GM15510 (cell line): ENCODE measurements around the gene CDKL4.

Experiments
- POLR2A ChIP-seq: IDR thresholded peaks from 3 replicates; pipeline ENCODE4 v1.6.1; 2011; ENCODE audit warnings: borderline replicate concordance; ENCODE audit not compliant: insufficient read length; ENCODE audit errors: extremely low read depth

CDKL4 gene

DNA sequence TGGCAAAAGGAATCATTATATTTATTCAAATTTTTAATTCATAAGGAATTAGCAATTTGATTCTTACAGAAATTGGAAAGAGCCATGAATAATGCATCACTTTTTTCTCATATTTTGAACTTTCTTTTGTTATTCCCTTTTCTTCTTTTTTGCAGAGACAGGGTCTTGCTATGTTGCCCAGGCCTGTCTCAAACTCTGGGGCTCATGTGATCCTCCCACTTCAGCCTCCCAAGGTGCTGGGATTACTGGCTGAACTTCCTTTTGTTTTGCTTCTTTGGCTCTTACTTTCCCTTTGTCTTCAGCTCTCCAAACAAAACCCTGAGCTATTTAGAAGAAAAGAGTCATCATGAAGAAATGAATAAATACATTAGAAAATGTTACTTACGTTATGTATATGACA lies 30.8 kb downstream of the CDKL4 start:
- TF ChIP-seq POLR2A: no peak

- no peak for TF ChIP-seq POLR2A
Measured at GRCh38 chr2:39210846-39211245, 32.9 kb downstream of the CDKL4 start.

DNA sequence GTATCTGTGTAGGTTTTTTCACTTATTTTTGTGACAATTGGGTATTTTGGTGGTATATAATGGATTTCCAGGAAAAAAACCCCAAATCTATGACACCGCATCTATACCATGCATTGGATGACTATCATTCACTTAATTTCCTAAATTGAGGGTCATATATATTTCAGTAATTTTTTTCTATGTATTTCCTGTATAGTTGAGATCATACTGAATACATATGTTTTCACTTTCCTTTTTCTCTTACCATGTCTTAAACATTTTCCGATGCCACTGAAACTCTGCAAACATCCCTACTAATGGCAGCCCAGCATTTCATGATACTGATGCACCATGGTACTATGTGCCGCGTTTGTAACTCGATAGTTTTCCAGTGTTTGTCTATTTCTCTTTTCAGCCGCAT lies 40.4 kb downstream of the CDKL4 start:
- no peak for TF ChIP-seq POLR2A

- TF ChIP-seq POLR2A: no peak
Measured at GRCh38 chr2:39202639-39203369, 41.0 kb downstream of the CDKL4 start.

DNA sequence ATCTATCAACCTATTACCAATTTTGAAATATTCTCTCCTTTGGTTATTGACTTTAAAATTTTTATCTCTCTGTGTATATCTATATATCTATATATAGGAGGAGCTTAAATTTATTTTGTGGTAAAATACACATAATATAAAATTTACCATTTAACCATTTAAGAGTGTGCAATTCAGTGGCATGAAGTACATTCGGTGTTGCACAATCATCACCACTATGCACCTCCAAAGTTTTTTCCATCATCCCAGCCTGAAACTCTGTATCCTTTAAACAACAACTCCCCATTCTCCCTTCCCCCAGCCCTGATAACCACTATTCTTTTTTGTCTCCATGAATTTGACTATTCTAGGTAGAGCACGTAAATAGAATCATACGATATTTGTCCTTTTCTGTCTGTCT lies 49.1 kb downstream of the CDKL4 start:
- no peak for TF ChIP-seq POLR2A

DNA sequence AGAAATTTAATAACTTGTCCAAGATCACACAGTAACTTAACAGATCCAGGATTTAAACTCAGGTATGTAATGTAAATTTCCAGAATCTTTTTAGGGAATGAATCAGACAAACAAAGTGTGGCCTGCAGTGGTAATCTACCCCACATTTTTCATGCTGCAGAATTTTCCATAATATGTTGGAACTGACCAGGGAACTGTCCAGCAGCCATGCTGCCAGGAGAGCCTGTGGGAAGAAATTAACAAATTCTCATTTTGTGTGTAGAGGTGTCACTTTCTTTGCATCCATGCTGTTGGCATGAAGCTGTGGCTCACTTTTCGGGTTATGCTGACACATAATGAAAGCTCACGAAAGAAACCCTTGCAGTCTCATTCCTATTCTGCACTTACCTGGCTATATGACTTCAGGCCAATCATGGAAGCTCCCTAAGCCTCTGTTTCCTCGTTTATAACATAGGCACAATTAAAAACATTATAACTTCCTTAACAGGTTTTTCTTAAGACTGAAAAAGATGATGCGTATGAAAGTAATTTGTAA lies 54.7 kb downstream of the CDKL4 start:
- TF ChIP-seq POLR2A: no peak

- TF ChIP-seq POLR2A: no peak
Measured at GRCh38 chr2:39183673-39184072, 60.1 kb downstream of the CDKL4 start.

GRCh38 chr2:39181297-39181696 lies 62.5 kb downstream of the CDKL4 start:
- TF ChIP-seq POLR2A: no peak

GRCh38 chr2:39179974-39180960 lies 63.5 kb downstream of the CDKL4 start:
- TF ChIP-seq POLR2A: no peak

GRCh38 chr2:39178756-39179155 lies 65.0 kb downstream of the CDKL4 start:
- no peak for TF ChIP-seq POLR2A

DNA sequence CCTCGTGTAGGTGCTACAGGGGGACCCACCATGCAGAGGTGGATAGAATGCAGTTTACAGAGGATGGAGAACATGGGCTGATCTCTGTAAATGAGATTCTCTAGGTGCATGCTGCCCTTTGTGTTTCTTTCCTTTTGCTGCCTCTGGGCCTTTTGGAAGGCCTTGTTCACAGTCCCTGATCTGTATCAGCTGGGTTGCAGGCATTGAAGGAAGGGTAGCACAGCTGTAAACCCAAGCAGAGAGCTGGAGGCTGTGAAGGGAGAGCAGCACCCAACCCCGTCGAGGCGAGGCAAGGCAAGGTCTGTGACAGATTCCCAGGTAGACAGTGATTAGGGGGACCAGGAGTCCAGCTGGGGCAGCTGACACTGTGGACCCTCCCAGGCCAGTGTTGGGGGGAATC lies 66.8 kb downstream of the CDKL4 start:
- no peak for TF ChIP-seq POLR2A

- no peak for TF ChIP-seq POLR2A
Measured at GRCh38 chr2:39175026-39175812, 68.6 kb downstream of the CDKL4 start.

- TF ChIP-seq POLR2A: no peak
Measured at GRCh38 chr2:39174022-39174421, 69.7 kb downstream of the CDKL4 start.

DNA sequence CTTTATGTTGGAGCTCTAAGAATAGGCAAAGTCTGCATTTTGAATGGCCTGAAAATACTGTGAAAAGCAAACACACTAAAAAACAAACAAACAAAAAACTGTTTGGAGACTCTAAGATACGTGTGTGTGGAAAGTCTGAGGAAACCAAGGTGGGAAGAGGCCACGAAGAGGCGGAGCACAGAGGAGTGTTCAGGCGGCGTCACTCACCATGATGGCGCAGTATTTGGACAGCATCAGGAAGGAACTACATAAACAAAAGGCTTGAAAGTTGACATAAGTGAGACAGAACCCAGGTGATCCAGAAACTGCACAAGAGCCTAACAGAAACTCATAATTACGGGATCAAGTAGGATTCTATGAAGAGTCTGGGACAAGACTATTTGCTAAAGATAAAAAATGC lies 72.1 kb downstream of the CDKL4 start:
- TF ChIP-seq POLR2A: no peak

- TF ChIP-seq POLR2A: no peak
Measured at GRCh38 chr2:39164089-39164488, 79.7 kb downstream of the CDKL4 start.
